ENCODE measurements around the gene NEDD4L.
"Not testable (repeated sequence)": the region's sequence is repeated elsewhere in the genome, so short reads cannot be mapped to it uniquely, and the experiment has no call there.

Gene NEDD4L

GRCh38 chr18:58027341-58027740 is 16.7 kb upstream of the NEDD4L start:
- no peak for DNase-seq

GRCh38 chr18:58028109-58028784 is 15.8 kb upstream of the NEDD4L start:
- no peak for DNase-seq

- no peak for DNase-seq
These were observed 11.8 kb upstream of the NEDD4L start for GRCh38 chr18:58032233-58032632.

GRCh38 chr18:58033216-58033615 is 10.8 kb upstream of the NEDD4L start:
- DNase-seq, result no peak

- DNase-seq, result no peak
These were observed 9.7 kb upstream of the NEDD4L start for GRCh38 chr18:58034370-58034769.

GRCh38 chr18:58037163-58037562 is 6.9 kb upstream of the NEDD4L start:
- no peak for DNase-seq

- DNase-seq, result no peak
These were observed 6.0 kb upstream of the NEDD4L start for GRCh38 chr18:58038063-58038462.

- DNase-seq, result no peak
These were observed 2.4 kb upstream of the NEDD4L start for GRCh38 chr18:58041633-58042032.

GRCh38 chr18:58042826-58043490 is 1.1 kb upstream of the NEDD4L start:
- no peak for DNase-seq

- peak; percentile 13 to 29 (median 16) for DNase-seq
These were observed 580 bp downstream of the NEDD4L start for GRCh38 chr18:58044370-58045241.

- peak in 3 of 5 donors; percentile 6 to 13 (median 9) for DNase-seq
These were observed 1.4 kb downstream of the NEDD4L start for GRCh38 chr18:58045242-58046092.

GRCh38 chr18:58046093-58046793 is 2.2 kb downstream of the NEDD4L start:
- DNase-seq, result no peak

GRCh38 chr18:58046794-58047555 is 2.9 kb downstream of the NEDD4L start:
- DNase-seq, result no peak

GRCh38 chr18:58047556-58047882 is 3.5 kb downstream of the NEDD4L start:
- DNase-seq, result no peak

GRCh38 chr18:58048081-58048642 is 4.1 kb downstream of the NEDD4L start:
- DNase-seq, result no peak

GRCh38 chr18:58049000-58049688 is 5.1 kb downstream of the NEDD4L start:
- DNase-seq, result no peak

GRCh38 chr18:58050963-58051362 is 6.9 kb downstream of the NEDD4L start:
- not testable (repeated sequence) for DNase-seq

GRCh38 chr18:58051765-58052460 is 7.9 kb downstream of the NEDD4L start:
- no peak for DNase-seq

- DNase-seq, result no peak
These were observed 8.9 kb downstream of the NEDD4L start for GRCh38 chr18:58052960-58053359.
